ENCODE results near the gene FAM124A.

GRCh38 chr13:51202477-51203046 lies 19.6 kb upstream of the FAM124A start:
- TF ChIP-seq EZH2 (IDR thresholded peaks at IDR 0.05; ENCODE audit: borderline replicate concordance, low read depth, low read length, severe bottlenecking) = no peak
- TF ChIP-seq POLR2A (IDR thresholded peaks at IDR 0.05; ENCODE audit: low read depth, low read length) = no peak
- TF ChIP-seq CTCF (IDR thresholded peaks at IDR 0.05; ENCODE audit: extremely low read depth in 1 of 2, insufficient read depth in 1 of 2, low read depth in 1 of 2, low read length in 2 of 2) = no peak
- TF ChIP-seq MAX (IDR thresholded peaks at IDR 0.05; ENCODE audit: insufficient read depth, insufficient read length) = no peak
- peak; percentile 35 for TF ChIP-seq POLR2AphosphoS5 (IDR thresholded peaks at IDR 0.05; ENCODE audit: insufficient read depth, low read depth, low read length)
- TF ChIP-seq MYC (IDR thresholded peaks at IDR 0.05; ENCODE audit: low read depth, low read length) = no peak
- TF ChIP-seq JUN (IDR thresholded peaks at IDR 0.05; ENCODE audit: borderline replicate concordance, insufficient read depth, insufficient read length, low read depth) = peak; percentile 78
- TF ChIP-seq FOS (IDR thresholded peaks at IDR 0.05; ENCODE audit: borderline replicate concordance, insufficient read depth, low read length) = peak; percentile 96

Data from endothelial cell of umbilical vein (primary cell).